Testis (tissue), 3 donors: ENCODE results near the gene MAGOH. TPM values are rescaled to one million over a fixed set of nuclear protein-coding genes. Genes with fewer than 3 reads are reported as not detected.

Experiments used
- DNase-seq: peaks from one replicate; pipeline ENCODE4 v3.0.0-alpha.2; 2019
- H3K27ac ChIP-seq, 2 donors: fragments of 200-600 bp; sonication (generic); one replicate each; pipeline ENCODE4 v1.5.1; 2019
- H3K27me3 ChIP-seq: fragments of 200-600 bp; sonication (generic); one replicate; pipeline ENCODE4 v1.5.1; 2019
- H3K36me3 ChIP-seq: fragments of 200-600 bp; sonication (generic); one replicate; pipeline ENCODE4 v1.5.1; 2017; ENCODE audit warnings: low read depth; ENCODE audit errors: missing control alignments
- H3K4me1 ChIP-seq: fragments of 200-600 bp; sonication (generic); one replicate; pipeline ENCODE4 v1.5.1; 2019
- H3K4me3 ChIP-seq, 2 donors: fragments of 200-600 bp; sonication (generic); one replicate each; pipeline ENCODE4 v1.5.1; 2017 to 2019
- H3K9me3 ChIP-seq: fragments of 200-600 bp; sonication (generic); one replicate; pipeline ENCODE4 v1.5.1; 2017
- POLR2A ChIP-seq: fragments of 450-650 bp; IDR thresholded peaks from one replicate; pipeline ENCODE4 v1.6.1; 2017; ENCODE audit warnings: antibody characterized with exemption, mild to moderate bottlenecking, moderate library complexity
- WGBS, 2 donors: methylation state at CpG; one replicate each; pipeline ENCODE4 v1.1.5; 2018; 5-methylcytosine and 5-hydroxymethylcytosine counted together
- intact Hi-C: fragments of 100-400 bp; cut with DNase I; formaldehyde crosslinking; loops from one replicate; pipeline ENCODE4 v1.15.1; 2023; ENCODE audit warnings: low total_unique reads
- polyA plus RNA-seq: library from polyadenylated mRNA; stranded (reverse); fragments of 350-450 nt; fragmentation: Illumina TruSeq; extraction: RNeasy Lipid Tissue Mini Kit (QIAGEN cat#74804); gene quantifications from one replicate; pipeline ENCODE4 v1.2.3, GENCODE V29; 2014; ENCODE audit warnings: low read depth, low replicate concordance; ENCODE audit not compliant: insufficient read depth
- total RNA-seq, 2 donors: library from RNA; depleted of rRNA; stranded (reverse); fragments of >200 nt; gene quantifications; one replicate each; pipeline ENCODE4 v1.2.3, GENCODE V29; 2016
- TF ChIP-seq, protein P1 (sequence below), 3 experiments: fragments of 450-650 bp in 2 of 3; fragments of 200-600 bp in 1 of 3; sonication (generic) in 1 of 3; IDR thresholded peaks; one replicate each; pipeline ENCODE4 v1.5.1; 2016 to 2019; ENCODE audit warnings: antibody characterized with exemption in 3 of 3, mild to moderate bottlenecking in 2 of 3, moderate library complexity in 1 of 3

Gene MAGOH
- total and polyA plus RNA-seq, 3 donors from 2014 or later, result 32.0 to 50.0 (median 39.1) TPM

- intact Hi-C loops, result no loop called here
- no peak for TF ChIP-seq POLR2A
- TF ChIP-seq, protein P1, sequence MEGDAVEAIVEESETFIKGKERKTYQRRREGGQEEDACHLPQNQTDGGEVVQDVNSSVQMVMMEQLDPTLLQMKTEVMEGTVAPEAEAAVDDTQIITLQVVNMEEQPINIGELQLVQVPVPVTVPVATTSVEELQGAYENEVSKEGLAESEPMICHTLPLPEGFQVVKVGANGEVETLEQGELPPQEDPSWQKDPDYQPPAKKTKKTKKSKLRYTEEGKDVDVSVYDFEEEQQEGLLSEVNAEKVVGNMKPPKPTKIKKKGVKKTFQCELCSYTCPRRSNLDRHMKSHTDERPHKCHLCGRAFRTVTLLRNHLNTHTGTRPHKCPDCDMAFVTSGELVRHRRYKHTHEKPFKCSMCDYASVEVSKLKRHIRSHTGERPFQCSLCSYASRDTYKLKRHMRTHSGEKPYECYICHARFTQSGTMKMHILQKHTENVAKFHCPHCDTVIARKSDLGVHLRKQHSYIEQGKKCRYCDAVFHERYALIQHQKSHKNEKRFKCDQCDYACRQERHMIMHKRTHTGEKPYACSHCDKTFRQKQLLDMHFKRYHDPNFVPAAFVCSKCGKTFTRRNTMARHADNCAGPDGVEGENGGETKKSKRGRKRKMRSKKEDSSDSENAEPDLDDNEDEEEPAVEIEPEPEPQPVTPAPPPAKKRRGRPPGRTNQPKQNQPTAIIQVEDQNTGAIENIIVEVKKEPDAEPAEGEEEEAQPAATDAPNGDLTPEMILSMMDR (IDR thresholded peaks at IDR 0.05), result no peak
- Histone ChIP-seq H3K9me3 (no peaks in the 10 kb centered on the region), H3K27me3 (no peaks in the 10 kb centered on the region), H3K4me1 (peaks cover 5% of the 10 kb centered on the region), H3K36me3 (no peaks in the 10 kb centered on the region), H3K4me3 (no peak overlapping the region), H3K27ac (no peak overlapping the region)
- DNase-seq, result no peak
- 65 to 90% methylated on average over 7 to 8 of the region's 8 CpGs for WGBS, 2 donors
These were observed 32.6 kb upstream of the MAGOH start for GRCh38 chr1:53270873-53271272.

DNA sequence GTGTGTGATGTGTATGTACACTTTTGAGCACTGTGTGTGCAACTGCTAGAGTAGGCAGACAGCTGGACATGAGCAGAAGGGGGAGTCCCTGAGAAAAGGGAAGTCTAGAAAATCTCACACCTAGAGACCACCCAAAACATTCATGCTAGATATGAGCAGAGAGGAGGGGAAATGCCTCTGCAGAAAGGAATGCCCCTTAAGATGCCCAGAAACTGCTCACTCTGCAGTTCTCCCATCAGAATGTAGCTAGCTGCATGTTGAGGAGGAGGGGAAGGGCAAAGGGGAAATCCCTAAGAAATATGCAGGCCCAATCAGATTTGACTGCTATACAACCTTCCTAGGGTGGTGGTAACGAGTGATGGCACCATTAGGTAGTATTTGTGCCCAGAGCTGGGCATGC, 31.8 kb upstream of the MAGOH start:
- intact Hi-C loops, result no loop called here
- H3K27ac ChIP-seq, result no peak overlapping the region
- 65 to 78% methylated on average over 1 of the region's 1 CpG for WGBS, 2 donors

GRCh38 chr1:53267761-53268160, 29.4 kb upstream of the MAGOH start:
- no peak overlapping the region for H3K27ac ChIP-seq
- peaks cover 5% of the 10 kb centered on the region for H3K4me1 ChIP-seq
- H3K36me3 ChIP-seq, result no peaks in the 10 kb centered on the region
- H3K27me3 ChIP-seq, result no peaks in the 10 kb centered on the region
- no peak for TF ChIP-seq POLR2A
- TF ChIP-seq, protein P1 (IDR thresholded peaks at IDR 0.05), result no peak
- H3K4me3 ChIP-seq, result no peak overlapping the region
- intact Hi-C loops, result no loop called here
- DNase-seq, result no peak
- no peaks in the 10 kb centered on the region for H3K9me3 ChIP-seq

More for the DNA sequence above, 31.8 kb upstream of the MAGOH start:
- Histone ChIP-seq H3K4me1 (peaks cover 5% of the 10 kb centered on the region), H3K36me3 (no peaks in the 10 kb centered on the region), H3K27me3 (no peaks in the 10 kb centered on the region), H3K9me3 (no peaks in the 10 kb centered on the region), H3K4me3 (no peak overlapping the region)
- no peak for DNase-seq
- TF ChIP-seq POLR2A, result no peak
- TF ChIP-seq, protein P1 (IDR thresholded peaks at IDR 0.05), result no peak

DNA sequence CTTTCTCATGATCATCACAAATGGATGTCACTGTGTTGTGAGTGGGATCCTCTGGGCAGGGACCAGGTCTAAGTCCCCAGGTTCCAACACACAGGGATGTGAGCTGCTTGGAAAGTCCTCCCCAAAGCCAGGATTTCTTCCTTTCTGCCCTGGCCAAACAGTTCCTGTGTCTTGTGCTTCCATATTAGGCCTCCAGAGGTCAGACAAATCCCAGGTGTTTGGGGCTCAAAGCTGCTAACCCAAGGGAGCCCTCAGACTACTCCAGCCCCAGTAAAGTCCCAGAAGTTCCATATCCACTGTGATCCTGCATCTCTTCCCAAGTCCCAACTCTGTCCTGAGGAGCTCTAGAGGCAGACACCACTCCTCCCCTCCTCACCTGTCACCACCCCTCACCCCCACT, 27.7 kb upstream of the MAGOH start:
- Histone ChIP-seq H3K4me1 (peaks cover 2% of the 10 kb centered on the region), H3K4me3 (no peak overlapping the region), H3K36me3 (no peaks in the 10 kb centered on the region), H3K9me3 (no peaks in the 10 kb centered on the region), H3K27ac (no peak overlapping the region), H3K27me3 (no peaks in the 10 kb centered on the region)
- intact Hi-C loops, result no loop called here
- TF ChIP-seq POLR2A, result no peak
- TF ChIP-seq, protein P1 (IDR thresholded peaks at IDR 0.05), result no peak
- DNase-seq, result no peak

GRCh38 chr1:53265581-53265980, 27.3 kb upstream of the MAGOH start:
- Histone ChIP-seq H3K27me3 (no peaks in the 10 kb centered on the region), H3K27ac (no peak overlapping the region), H3K36me3 (no peaks in the 10 kb centered on the region), H3K4me3 (no peak overlapping the region), H3K4me1 (no peaks in the 10 kb centered on the region), H3K9me3 (no peaks in the 10 kb centered on the region)
- 92 to 93% methylated on average over 4 of the region's 4 CpGs for WGBS, 2 donors
- no peak for DNase-seq
- intact Hi-C loops, result no loop called here
- TF ChIP-seq, protein P1 (IDR thresholded peaks at IDR 0.05), result no peak
- no peak for TF ChIP-seq POLR2A
